ENCODE data around the gene WLS. TPM values are rescaled to one million over a fixed set of nuclear protein-coding genes. Genes with fewer than 3 reads are reported as not detected.

WLS gene
- total and polyA plus RNA-seq, 2 donors (not counting 1 experiment from before 2014, with no cell fraction given), result 0.49 TPM; not detected in 1

DNA sequence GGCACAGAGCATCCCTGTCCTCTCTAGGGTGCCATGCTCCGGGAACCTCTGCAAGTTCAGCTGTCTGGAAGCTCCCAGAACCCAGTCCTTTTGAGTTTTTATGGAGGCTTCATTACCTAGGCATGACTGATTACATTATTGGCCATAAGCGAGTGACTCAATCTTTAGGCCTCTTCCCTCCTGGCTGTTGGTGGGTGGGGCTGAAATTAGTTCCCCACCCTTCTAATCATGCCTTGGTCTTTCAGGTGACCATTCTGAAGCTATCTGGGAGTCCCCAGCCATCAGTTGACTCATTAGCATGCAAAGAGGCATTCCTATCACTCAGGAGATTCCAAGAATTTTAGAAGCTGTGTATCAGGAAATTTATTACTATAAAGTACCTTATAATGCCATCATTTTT lies 46.6 kb downstream of the WLS start:
- peaks cover 28% of the 10 kb centered on the region for H3K27me3 Mint-ChIP-seq
- Histone ChIP-seq H3K9me3 (ENCODE audit: control extremely low read depth in 1 of 3, control insufficient read depth in 2 of 3, insufficient read depth in 1 of 3, low read length in 2 of 3) (peaks cover 0 to 5% (median 0%) of the 10 kb centered on the region in 3 donors), H3K4me3 (ENCODE audit: control extremely low read depth in 1 of 5, extremely low read depth in 1 of 5, insufficient read depth in 1 of 5, low read depth in 2 of 5, low read length in 4 of 5) (no peak overlapping the region), H3K79me2 (ENCODE audit: control insufficient read depth, insufficient read depth, low read length) (no peaks in the 10 kb centered on the region), H3K27ac (ENCODE audit: low read length in 2 of 2) (no peak overlapping the region), H4K20me1 (ENCODE audit: control insufficient read depth, insufficient read depth, low read length, poor library complexity, severe bottlenecking) (no peaks in the 10 kb centered on the region), H3K27me3 (replicated peaks in 1 of 4; ENCODE audit: control extremely low read depth in 1 of 4, control insufficient read depth in 3 of 4, insufficient read depth in 4 of 4, low read length in 3 of 4) (peaks cover 0 to 4% (median 0%) of the 10 kb centered on the region in 4 experiments), H3K36me3 (replicated peaks in 1 of 2; ENCODE audit: control extremely low read depth in 1 of 2, control insufficient read depth in 1 of 2, extremely low read depth in 1 of 2, insufficient read depth in 2 of 2, low read length in 1 of 2) (no peaks in the 10 kb centered on the region), H3K4me2 (replicated peaks; ENCODE audit: low read depth, low read length, poor library complexity, severe bottlenecking) (no peak overlapping the region), H2AFZ (ENCODE audit: insufficient read depth, low read depth, low read length, poor library complexity, severe bottlenecking) (no peak overlapping the region), H3K4me1 (ENCODE audit: control insufficient read depth in 2 of 2, insufficient read depth in 2 of 2, low read length in 2 of 2) (no peaks in the 10 kb centered on the region), H3K9ac (ENCODE audit: low read length) (no peak overlapping the region)
- ATAC-seq (ENCODE audit: low read depth), result no peak
- DNase-seq, result no peak
- CTCF ChIA-PET, result interaction anchor here (0.7 kb wide), 1 partner anchor 188 kb away, joined by 3 read pairs; no protein-coding TSS in a partner anchor
- H3K4me3 Mint-ChIP-seq, result no peak overlapping the region
- no peak overlapping the region for H3K27ac Mint-ChIP-seq
- intact Hi-C loops (cut with micrococcal nuclease), result no loop called here
- TF ChIP-seq, protein P1, sequence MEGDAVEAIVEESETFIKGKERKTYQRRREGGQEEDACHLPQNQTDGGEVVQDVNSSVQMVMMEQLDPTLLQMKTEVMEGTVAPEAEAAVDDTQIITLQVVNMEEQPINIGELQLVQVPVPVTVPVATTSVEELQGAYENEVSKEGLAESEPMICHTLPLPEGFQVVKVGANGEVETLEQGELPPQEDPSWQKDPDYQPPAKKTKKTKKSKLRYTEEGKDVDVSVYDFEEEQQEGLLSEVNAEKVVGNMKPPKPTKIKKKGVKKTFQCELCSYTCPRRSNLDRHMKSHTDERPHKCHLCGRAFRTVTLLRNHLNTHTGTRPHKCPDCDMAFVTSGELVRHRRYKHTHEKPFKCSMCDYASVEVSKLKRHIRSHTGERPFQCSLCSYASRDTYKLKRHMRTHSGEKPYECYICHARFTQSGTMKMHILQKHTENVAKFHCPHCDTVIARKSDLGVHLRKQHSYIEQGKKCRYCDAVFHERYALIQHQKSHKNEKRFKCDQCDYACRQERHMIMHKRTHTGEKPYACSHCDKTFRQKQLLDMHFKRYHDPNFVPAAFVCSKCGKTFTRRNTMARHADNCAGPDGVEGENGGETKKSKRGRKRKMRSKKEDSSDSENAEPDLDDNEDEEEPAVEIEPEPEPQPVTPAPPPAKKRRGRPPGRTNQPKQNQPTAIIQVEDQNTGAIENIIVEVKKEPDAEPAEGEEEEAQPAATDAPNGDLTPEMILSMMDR (IDR thresholded peaks at IDR 0.05), result no peak
- TF ChIP-seq EZH2 (IDR thresholded peaks at IDR 0.05; ENCODE audit: borderline replicate concordance, insufficient read depth, low read depth, low read length, poor library complexity, severe bottlenecking), result no peak
- H3K9me3 Mint-ChIP-seq (ENCODE audit: insufficient read depth), result no peaks in the 10 kb centered on the region
- POLR2A ChIA-PET, result no interaction called here
- WGBS (ENCODE audit: insufficient coverage), result no CpG with 5 or more reads among the region's 2 CpGs
- H3K4me1 Mint-ChIP-seq, result no peaks in the 10 kb centered on the region

DNA sequence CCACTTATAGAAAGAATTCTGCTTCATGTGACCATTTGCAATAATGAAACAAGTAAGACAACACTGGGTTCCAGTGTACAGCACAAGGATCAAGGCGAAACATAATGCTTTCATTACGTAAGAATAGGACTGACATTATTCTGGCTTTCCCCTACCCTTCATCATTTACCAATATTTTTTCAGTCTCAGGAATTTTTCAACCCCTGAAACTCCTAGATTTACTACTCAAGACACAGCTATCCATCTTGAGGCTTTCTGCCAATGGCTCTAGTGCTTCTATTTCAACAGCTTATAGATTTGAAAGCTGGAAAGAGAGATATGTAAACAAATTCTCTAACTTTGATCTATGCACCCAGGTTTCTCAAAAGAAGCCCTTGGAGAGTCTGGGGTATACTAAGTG lies 48.4 kb downstream of the WLS start:
- Histone ChIP-seq H3K36me3 (replicated peaks in 1 of 2; ENCODE audit: control extremely low read depth in 1 of 2, control insufficient read depth in 1 of 2, extremely low read depth in 1 of 2, insufficient read depth in 2 of 2, low read length in 1 of 2) (no peaks in the 10 kb centered on the region), H4K20me1 (ENCODE audit: control insufficient read depth, insufficient read depth, low read length, poor library complexity, severe bottlenecking) (no peaks in the 10 kb centered on the region), H3K4me1 (ENCODE audit: control insufficient read depth in 2 of 2, insufficient read depth in 2 of 2, low read length in 2 of 2) (no peaks in the 10 kb centered on the region), H3K9ac (ENCODE audit: low read length) (no peak overlapping the region), H3K27ac (ENCODE audit: low read length in 2 of 2) (no peak overlapping the region), H3K4me3 (ENCODE audit: control extremely low read depth in 1 of 5, extremely low read depth in 1 of 5, insufficient read depth in 1 of 5, low read depth in 2 of 5, low read length in 4 of 5) (no peak overlapping the region), H3K27me3 (replicated peaks in 1 of 4; ENCODE audit: control extremely low read depth in 1 of 4, control insufficient read depth in 3 of 4, insufficient read depth in 4 of 4, low read length in 3 of 4) (peaks cover 0 to 4% (median 0%) of the 10 kb centered on the region in 4 experiments), H3K79me2 (ENCODE audit: control insufficient read depth, insufficient read depth, low read length) (no peaks in the 10 kb centered on the region), H3K9me3 (ENCODE audit: control extremely low read depth in 1 of 3, control insufficient read depth in 2 of 3, insufficient read depth in 1 of 3, low read length in 2 of 3) (no peaks in the 10 kb centered on the region), H3K4me2 (replicated peaks; ENCODE audit: low read depth, low read length, poor library complexity, severe bottlenecking) (no peak overlapping the region), H2AFZ (ENCODE audit: insufficient read depth, low read depth, low read length, poor library complexity, severe bottlenecking) (no peak overlapping the region)
- H3K4me1 Mint-ChIP-seq, result peaks cover under 1% of the 10 kb centered on the region
- no peak overlapping the region for H3K4me3 Mint-ChIP-seq
- no peak for ATAC-seq (ENCODE audit: low read depth)
- ChIA-PET POLR2A (no interaction called here), CTCF (no interaction called here)
- no peak for DNase-seq
- no peak overlapping the region for H3K27ac Mint-ChIP-seq
- H3K27me3 Mint-ChIP-seq, result peaks cover 21% of the 10 kb centered on the region
- intact Hi-C loops (cut with micrococcal nuclease), result no loop called here
- TF ChIP-seq, protein P1 (IDR thresholded peaks at IDR 0.05), result no peak
- no peak for TF ChIP-seq EZH2 (IDR thresholded peaks at IDR 0.05; ENCODE audit: borderline replicate concordance, insufficient read depth, low read depth, low read length, poor library complexity, severe bottlenecking)
- WGBS (ENCODE audit: insufficient coverage), result 88% methylated on average over 2 of the region's 2 CpGs
- H3K9me3 Mint-ChIP-seq (ENCODE audit: insufficient read depth), result no peaks in the 10 kb centered on the region

Data from B cell (primary cell).